K562 (cell line): ENCODE data around the gene GDF15. TPM values are rescaled to one million over a fixed set of nuclear protein-coding genes. Genes with fewer than 3 reads are reported as not detected.
A peak's percentile ranks its signal among the peaks of the same experiment; 100 is the strongest.

Source experiments
- ARID3A ChIP-seq: IDR thresholded peaks from 2 replicates; pipeline ENCODE4 v1.6.1; 2012; ENCODE audit warnings: low read depth, low read length, improper control_type of control experiment, borderline replicate concordance
- CREM ChIP-seq: IDR thresholded peaks from 2 replicates; pipeline ENCODE4 v1.6.1; 2014; ENCODE audit warnings: antibody characterized with exemption, low read depth
- CTBP1 ChIP-seq: fragments of 450-650 bp; IDR thresholded peaks from 2 replicates; pipeline ENCODE4 v1.6.1; 2016; ENCODE audit warnings: borderline replicate concordance
- MAX ChIP-seq: sonication (generic); formaldehyde crosslinking; IDR thresholded peaks from 2 replicates; pipeline ENCODE4 v1.9.0; 2022; ENCODE audit warnings: mild to moderate bottlenecking, missing genetic modification reagents
- MBD1 ChIP-seq: fragments of 250-450 bp; sonication (Bioruptor Pico); IDR thresholded peaks from 2 replicates; pipeline ENCODE4 v1.8.0; 2022; ENCODE audit warnings: inconsistent platforms
- REST ChIP-seq, 2 experiments: fragments of 450-650 bp; formaldehyde crosslinking in 1 of 2; IDR thresholded peaks; 2 replicates each; pipeline versions ENCODE4 v1.4.0 to v1.6.1; 2014 to 2020; ENCODE audit warnings: mild to moderate bottlenecking in 2 of 2, borderline replicate concordance in 1 of 2, low read depth in 1 of 2
- RREB1 ChIP-seq: fragments of 250-450 bp; sonication (Bioruptor Pico); IDR thresholded peaks from 2 replicates; pipeline ENCODE4 v1.4.0; 2020
- SMARCB1 ChIP-seq: IDR thresholded peaks from 2 replicates; pipeline ENCODE4 v1.6.1; 2011; ENCODE audit warnings: improper control_type of control experiment, low read depth; ENCODE audit not compliant: insufficient read length
- YBX1 ChIP-seq: fragments of 450-650 bp; IDR thresholded peaks from 2 replicates; pipeline ENCODE4 v1.7.1; 2016; ENCODE audit warnings: mild to moderate bottlenecking
- polyA plus RNA-seq, 8 experiments: library from polyadenylated mRNA; depleted of rRNA in 4 of 8; stranded (reverse) in 5 of 8; unstranded in 3 of 8; fragments of >200 nt; fragmentation: Nextera tagmentation in 2 of 8; fragmentation: Illumina TruSeq in 1 of 8; extraction: Ambion mirVana in 2 of 8; extraction: Trizol in 1 of 8; gene quantifications; 2 replicates each; pipeline versions ENCODE4 v1.2.1 to v1.2.3, GENCODE V29; 2011 to 2014; ENCODE audit warnings: inconsistent platforms in 1 of 8, missing spikeins in 1 of 8
- total RNA-seq, 7 experiments: library from RNA; depleted of rRNA in 6 of 7; stranded (reverse); fragments of >200 nt in 6 of 7; fragmentation: Illumina TruSeq in 2 of 7; extraction: Trizol in 2 of 7; gene quantifications; 2 replicates each; pipeline versions ENCODE4 v1.2.1 to v1.2.3, GENCODE V29; 2011 to 2021; ENCODE audit warnings: low replicate concordance in 1 of 7

GDF15 gene
- total and polyA plus RNA-seq, 9 of the 15 experiments (the other 6 are each of a cell fraction or from before 2014, with no cell fraction given): 2.3 to 82.4 (median 12.5) TPM

- TF ChIP-seq REST (IDR thresholded peaks at IDR 0.05; ENCODE audit: borderline replicate concordance) (peak; percentile 88), REST (CRISPR knock-in tag; IDR thresholded peaks at IDR 0.05; ENCODE audit: low read depth) (no peak), RREB1 (no peak), YBX1 (no peak), CTBP1 (no peak), ARID3A (no peak), MAX (CRISPR knock-in tag) (no peak), SMARCB1 (no peak), MBD1 (CRISPR knock-in tag) (0 out of 2 replicates have a peak, but pooled peaks have one; percentile 46), CREM (no peak)
Observed at GRCh38 chr19:18349524-18350128, 36.3 kb upstream of the GDF15 start (continued).
